ENCODE measurements around the gene KCMF1. TPM values are rescaled to one million over a fixed set of nuclear protein-coding genes. Genes with fewer than 3 reads are reported as not detected.
A peak's percentile ranks its signal among the peaks of the same experiment; 100 is the strongest.

Gene KCMF1
- total and polyA plus RNA-seq, 2 of the 13 experiments (the other 11 are each of a cell fraction or from before 2014, with no cell fraction given), result 62.1 to 116 TPM

DNA sequence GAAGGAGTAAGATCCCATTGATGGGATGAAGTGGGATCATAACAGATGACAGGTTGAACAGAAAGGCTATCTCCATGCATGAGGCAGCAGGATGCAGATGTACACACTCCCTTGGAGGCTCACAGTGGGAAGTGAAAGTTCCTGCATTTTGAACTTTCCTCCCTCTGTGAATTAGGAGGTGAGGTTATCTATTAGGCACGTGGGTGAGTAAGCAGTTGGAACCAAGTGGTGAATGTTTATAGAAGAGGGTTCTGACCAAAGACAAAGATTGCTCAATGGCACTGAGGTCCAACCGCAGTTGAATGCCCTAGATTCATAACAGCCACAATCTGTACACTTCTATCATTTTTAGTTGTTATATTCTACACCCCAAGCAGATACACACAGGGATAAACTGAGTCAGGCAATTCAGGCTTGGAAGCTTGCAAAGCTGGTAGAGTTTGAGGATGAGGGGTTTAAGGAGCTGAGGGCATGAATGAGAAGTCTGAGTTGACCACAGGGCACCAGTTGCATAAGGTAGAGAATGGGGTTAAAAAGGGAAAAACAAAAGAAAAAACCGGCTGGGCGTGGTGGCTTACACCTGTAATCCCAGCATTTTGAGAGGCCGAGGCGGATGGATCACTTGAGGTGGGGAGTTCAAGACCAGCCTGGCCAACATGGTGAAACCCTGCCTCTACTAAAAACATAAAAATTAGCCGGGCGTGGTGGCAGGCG lies 7.1 kb upstream of the KCMF1 start (continued):
- TF ChIP-seq, protein P1, sequence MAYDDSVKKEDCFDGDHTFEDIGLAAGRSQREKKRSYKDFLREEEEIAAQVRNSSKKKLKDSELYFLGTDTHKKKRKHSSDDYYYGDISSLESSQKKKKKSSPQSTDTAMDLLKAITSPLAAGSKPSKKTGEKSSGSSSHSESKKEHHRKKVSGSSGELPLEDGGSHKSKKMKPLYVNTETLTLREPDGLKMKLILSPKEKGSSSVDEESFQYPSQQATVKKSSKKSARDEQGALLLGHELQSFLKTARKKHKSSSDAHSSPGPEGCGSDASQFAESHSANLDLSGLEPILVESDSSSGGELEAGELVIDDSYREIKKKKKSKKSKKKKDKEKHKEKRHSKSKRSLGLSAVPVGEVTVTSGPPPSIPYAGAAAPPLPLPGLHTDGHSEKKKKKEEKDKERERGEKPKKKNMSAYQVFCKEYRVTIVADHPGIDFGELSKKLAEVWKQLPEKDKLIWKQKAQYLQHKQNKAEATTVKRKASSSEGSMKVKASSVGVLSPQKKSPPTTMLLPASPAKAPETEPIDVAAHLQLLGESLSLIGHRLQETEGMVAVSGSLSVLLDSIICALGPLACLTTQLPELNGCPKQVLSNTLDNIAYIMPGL (CRISPR knock-in tag; IDR thresholded peaks at IDR 0.05; ENCODE audit: borderline replicate concordance in 1 of 2, low read depth in 1 of 2), result peak; percentile 15 to 22; a peak in 2 of 4 replicates
- TF ChIP-seq ZNF205 (CRISPR knock-in tag; IDR thresholded peaks at IDR 0.05) (peak; percentile 92; the same call in 1 of the 2 replicates), ZC3H4 (CRISPR knock-in tag; IDR thresholded peaks at IDR 0.05; ENCODE audit: borderline replicate concordance) (no peak), ZFP90 (CRISPR knock-in tag; IDR thresholded peaks at IDR 0.05; ENCODE audit: borderline replicate concordance) (peak; percentile 27), TBX3 (IDR thresholded peaks at IDR 0.05; ENCODE audit: borderline replicate concordance) (peak; percentile 70; the same call in 1 of the 2 replicates), KMT2B (CRISPR knock-in tag; IDR thresholded peaks at IDR 0.05) (0 out of 2 replicates have a peak, but pooled peaks have one; percentile 60), ERF (CRISPR knock-in tag; IDR thresholded peaks at IDR 0.05) (peak; percentile 94), FOXP1 (IDR thresholded peaks at IDR 0.05) (no peak), FOXP1 (CRISPR knock-in tag; IDR thresholded peaks at IDR 0.05) (peak; percentile 87), ZBTB38 (CRISPR knock-in tag; IDR thresholded peaks at IDR 0.05) (peak; percentile 61; the same call in 1 of the 2 replicates), ZNF510 (CRISPR knock-in tag; IDR thresholded peaks at IDR 0.05; ENCODE audit: low read depth) (0 out of 2 replicates have a peak, but pooled peaks have one; percentile 78), ZSCAN20 (CRISPR knock-in tag; IDR thresholded peaks at IDR 0.05; ENCODE audit: borderline replicate concordance) (peak; percentile 9; the same call in 1 of the 2 replicates), ZNF3 (CRISPR knock-in tag; IDR thresholded peaks at IDR 0.05) (no peak), ZNF775 (CRISPR knock-in tag; IDR thresholded peaks at IDR 0.05; ENCODE audit: borderline replicate concordance) (peak; percentile 87; the same call in 1 of the 2 replicates)
- TF ChIP-seq, protein P2, sequence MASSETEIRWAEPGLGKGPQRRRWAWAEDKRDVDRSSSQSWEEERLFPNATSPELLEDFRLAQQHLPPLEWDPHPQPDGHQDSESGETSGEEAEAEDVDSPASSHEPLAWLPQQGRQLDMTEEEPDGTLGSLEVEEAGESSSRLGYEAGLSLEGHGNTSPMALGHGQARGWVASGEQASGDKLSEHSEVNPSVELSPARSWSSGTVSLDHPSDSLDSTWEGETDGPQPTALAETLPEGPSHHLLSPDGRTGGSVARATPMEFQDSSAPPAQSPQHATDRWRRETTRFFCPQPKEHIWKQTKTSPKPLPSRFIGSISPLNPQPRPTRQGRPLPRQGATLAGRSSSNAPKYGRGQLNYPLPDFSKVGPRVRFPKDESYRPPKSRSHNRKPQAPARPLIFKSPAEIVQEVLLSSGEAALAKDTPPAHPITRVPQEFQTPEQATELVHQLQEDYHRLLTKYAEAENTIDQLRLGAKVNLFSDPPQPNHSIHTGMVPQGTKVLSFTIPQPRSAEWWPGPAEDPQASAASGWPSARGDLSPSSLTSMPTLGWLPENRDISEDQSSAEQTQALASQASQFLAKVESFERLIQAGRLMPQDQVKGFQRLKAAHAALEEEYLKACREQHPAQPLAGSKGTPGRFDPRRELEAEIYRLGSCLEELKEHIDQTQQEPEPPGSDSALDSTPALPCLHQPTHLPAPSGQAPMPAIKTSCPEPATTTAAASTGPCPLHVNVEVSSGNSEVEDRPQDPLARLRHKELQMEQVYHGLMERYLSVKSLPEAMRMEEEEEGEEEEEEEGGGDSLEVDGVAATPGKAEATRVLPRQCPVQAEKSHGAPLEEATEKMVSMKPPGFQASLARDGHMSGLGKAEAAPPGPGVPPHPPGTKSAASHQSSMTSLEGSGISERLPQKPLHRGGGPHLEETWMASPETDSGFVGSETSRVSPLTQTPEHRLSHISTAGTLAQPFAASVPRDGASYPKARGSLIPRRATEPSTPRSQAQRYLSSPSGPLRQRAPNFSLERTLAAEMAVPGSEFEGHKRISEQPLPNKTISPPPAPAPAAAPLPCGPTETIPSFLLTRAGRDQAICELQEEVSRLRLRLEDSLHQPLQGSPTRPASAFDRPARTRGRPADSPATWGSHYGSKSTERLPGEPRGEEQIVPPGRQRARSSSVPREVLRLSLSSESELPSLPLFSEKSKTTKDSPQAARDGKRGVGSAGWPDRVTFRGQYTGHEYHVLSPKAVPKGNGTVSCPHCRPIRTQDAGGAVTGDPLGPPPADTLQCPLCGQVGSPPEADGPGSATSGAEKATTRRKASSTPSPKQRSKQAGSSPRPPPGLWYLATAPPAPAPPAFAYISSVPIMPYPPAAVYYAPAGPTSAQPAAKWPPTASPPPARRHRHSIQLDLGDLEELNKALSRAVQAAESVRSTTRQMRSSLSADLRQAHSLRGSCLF (CRISPR knock-in tag; IDR thresholded peaks at IDR 0.05; ENCODE audit: borderline replicate concordance), result no peak
- TF ChIP-seq, protein P3, sequence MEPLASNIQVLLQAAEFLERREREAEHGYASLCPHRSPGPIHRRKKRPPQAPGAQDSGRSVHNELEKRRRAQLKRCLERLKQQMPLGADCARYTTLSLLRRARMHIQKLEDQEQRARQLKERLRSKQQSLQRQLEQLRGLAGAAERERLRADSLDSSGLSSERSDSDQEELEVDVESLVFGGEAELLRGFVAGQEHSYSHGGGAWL (CRISPR knock-in tag; IDR thresholded peaks at IDR 0.05), result no peak
- TF ChIP-seq, protein P4, sequence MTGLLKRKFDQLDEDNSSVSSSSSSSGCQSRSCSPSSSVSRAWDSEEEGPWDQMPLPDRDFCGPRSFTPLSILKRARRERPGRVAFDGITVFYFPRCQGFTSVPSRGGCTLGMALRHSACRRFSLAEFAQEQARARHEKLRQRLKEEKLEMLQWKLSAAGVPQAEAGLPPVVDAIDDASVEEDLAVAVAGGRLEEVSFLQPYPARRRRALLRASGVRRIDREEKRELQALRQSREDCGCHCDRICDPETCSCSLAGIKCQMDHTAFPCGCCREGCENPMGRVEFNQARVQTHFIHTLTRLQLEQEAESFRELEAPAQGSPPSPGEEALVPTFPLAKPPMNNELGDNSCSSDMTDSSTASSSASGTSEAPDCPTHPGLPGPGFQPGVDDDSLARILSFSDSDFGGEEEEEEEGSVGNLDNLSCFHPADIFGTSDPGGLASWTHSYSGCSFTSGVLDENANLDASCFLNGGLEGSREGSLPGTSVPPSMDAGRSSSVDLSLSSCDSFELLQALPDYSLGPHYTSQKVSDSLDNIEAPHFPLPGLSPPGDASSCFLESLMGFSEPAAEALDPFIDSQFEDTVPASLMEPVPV (CRISPR knock-in tag; IDR thresholded peaks at IDR 0.05), result peak; percentile 45; the same call in 1 of the 2 replicates
